GM19023 (cell line): Measurements from ENCODE around the gene TRIM17.

Source experiments
- ATAC-seq: cut with Tn5 transposase; IDR thresholded peaks from one replicate; pipeline ENCODE4 v1.9.1; 2021; ENCODE audit warnings: mild to moderate bottlenecking, moderate library complexity; ENCODE audit not compliant: unreplicated experiment

Gene TRIM17

DNA sequence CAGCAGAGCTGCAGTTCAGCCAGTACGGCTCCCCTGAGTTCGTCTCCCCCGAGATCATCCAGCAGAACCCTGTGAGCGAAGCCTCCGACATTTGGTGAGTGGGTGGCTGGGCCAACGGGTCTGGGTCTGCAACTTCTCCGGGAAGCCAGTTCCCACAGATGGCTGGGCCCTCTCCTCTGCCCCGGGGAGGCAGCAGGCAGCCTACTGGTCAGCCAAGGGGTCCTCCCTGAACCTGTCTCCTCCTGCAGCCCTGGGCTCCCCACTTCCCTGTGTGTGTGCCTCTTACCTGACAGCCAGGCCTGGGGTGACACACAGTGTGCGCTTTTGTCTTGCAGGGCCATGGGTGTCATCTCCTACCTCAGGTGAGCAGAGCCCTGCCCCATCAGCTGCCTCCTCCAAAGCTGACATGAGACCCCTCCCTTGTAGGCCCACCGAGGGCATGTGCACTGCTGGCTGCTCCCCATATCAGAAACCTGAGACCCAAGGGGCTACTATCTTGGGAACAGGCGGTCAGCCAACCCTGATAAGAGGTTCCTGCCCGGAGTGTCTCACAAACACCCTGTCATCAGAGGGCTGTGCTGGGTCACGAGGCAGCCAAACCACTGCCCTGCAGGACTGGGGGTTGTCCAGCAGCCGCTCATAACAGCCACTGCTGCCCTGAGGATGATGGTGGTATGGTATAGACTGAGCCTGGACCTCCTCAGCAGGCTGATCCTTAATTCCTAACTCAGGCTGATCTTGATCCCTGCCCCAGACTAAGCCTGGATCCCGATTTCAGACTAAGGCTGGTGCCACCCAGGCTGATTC is 47.7 kb downstream of the TRIM17 start:
- ATAC-seq, result no peak

DNA sequence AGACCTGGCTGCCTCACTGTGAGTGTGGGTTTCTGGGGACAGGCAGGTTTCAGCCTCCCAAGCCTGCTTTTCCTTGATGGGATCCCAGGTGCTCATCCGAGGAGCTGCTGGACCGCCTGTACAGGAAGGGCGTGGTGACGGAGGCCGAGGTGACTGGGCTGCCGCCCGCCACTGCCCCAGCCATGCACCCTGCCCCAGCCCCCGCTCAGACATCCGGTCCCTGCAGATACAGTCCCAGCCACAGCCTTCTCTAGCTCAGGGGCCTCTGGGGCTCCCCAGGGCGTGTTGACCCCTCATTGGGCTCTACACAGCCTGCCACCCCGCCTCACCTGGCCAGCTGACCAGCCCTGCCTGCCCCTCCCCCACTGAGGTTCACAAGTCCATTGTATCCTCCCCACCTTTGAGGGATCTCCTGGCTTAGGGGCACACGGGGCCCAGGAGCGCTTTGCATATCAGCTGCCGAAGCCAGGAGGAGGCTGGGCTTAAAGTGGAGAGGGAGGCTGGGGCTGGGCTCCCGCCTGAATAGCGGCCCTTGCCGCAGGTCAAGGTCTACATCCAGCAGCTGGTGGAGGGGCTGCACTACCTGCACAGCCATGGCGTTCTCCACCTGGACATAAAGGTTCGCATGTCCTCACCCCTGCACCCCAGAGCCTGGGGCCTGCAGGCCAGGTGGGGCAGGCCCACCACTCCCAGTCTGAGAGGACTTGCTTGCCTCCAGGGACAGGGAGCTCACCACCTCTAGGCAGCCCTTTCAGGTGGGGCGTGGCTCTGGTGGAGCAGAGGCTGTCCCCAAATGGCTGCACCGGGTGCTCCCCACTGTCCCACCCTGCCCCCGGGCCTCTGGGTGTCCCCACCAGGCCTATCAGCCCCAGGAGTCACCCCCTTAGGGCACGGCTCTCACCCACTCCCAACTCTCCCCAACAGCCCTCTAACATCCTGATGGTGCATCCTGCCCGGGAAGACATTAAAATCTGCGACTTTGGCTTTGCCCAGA is 48.6 kb downstream of the TRIM17 start:
- ATAC-seq, result no peak

DNA sequence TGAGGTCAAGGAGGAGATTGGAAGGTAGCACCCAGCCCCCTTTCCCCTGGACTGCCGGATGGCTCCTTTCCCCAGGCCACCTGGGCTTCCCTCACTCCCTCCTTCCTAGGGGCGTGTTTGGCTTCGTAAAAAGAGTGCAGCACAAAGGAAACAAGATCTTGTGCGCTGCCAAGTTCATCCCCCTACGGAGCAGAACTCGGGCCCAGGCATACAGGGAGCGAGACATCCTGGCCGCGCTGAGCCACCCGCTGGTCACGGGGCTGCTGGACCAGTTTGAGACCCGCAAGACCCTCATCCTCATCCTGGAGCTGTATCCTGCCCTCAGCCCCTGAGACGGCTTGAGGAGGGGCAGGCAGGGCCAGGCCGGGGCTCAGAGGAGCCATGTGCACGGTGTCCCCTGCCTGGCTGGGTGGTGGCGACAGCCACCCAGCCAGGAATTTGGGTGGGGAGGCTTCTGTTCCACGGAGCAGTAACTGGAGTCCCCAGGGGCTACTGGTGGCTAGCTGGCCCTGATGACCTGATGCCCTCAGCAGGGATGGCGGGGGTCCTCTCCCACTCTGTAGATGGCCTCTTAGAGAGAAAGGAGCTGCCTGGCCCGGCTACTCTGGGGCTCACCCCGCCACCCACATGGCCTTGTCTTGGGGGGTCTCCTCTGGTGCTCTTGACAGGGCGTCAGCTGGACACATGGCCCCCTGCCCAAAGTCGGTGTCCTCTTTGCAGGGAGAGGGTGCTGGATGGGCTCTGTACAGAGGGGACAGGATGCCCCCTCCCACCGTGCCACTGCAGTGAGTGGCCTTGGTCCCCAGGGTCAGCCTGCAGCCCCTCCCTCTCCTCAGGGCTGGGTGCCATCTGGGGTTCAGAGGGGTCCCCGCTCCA is 49.6 kb downstream of the TRIM17 start:
- no peak for ATAC-seq

DNA sequence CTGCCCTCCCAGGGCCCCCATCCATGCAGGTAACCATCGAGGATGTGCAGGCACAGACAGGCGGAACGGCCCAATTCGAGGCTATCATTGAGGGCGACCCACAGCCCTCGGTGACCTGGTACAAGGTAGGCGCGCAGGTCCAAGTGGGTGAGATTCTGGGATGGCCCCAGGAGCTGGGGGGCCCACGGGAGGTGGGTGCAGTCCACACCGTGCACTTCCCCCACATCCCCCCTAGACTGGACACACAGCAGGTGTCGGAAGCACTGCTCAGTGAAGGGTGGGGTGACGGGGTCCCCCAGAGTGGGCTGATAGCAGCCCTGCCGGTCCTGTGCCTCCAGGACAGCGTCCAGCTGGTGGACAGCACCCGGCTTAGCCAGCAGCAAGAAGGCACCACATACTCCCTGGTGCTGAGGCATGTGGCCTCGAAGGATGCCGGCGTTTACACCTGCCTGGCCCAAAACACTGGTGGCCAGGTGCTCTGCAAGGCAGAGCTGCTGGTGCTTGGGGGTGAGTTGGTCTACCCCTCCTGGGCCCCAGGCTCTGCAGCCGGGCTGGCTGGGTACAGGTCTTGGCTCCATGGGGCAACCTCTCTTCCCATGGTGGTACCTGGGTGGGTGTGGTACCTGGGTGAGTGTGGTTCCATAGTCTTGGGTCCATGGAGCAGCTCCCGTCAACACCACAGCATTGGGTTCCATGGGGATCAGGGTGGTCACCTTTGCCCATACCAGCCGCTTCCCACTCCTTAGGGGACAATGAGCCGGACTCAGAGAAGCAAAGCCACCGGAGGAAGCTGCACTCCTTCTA is 50.4 kb downstream of the TRIM17 start:
- no peak for ATAC-seq

DNA sequence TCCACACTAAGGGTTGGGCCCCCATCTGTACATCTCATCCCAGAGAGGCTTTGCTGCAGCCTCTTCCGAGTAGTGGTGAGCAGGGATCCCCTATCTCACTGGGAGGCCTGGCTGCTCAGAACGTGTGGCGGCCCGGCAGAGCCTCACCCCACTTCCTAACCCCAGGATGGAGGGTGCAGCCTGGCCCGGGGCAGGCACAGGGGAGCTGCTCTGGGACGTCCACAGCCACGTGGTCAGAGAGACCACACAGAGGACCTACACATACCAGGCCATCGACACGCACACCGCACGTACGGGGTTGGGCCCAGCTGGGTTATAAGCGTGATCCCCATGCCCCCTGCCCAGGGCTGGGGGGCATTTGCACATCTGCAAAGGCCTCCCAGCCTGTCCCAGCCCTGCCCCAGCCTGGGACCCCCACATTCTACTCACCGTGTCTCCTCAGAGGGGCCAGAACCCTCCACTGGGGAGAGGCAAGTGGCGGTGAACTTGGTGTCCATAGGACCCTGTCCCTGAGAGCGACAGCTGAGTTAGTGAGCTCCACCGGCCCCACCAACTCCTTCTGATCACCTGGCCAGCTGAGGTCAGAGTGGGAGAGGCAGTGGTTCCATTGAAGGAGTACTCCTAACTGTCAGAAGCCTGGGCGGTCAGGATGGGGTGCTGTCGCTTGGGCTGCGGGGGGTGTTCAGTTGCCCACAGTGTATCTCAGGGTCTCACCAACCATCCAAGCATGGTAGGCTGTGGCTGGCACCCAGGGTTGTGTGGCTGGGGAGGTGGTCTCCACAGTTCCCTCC is 51.2 kb downstream of the TRIM17 start:
- ATAC-seq, result no peak

DNA sequence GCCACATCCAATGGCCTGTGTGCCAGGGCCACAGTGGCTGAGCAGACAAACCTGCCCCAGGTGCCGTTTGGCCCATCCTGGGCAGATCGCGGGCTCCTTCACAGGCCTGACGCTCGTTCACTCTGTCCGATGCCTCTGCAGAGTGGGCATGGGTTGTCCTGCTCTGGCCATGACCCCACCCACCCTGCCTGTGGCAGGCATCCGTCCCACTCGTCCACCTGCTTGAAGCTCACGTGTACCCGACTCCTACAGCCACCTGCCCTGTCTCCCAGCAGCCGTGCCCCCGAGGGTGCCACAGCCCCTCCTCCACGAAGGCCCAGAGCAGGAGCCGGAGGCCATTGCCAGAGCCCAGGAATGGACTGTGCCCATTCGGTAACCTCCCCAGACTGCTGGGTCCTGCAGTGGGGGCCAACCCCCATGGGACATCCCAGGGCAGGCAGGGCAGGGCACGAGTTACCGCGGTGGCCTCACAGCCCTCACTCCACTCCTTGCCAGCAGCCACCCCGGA is 51.9 kb downstream of the TRIM17 start:
- ATAC-seq, result no peak

DNA sequence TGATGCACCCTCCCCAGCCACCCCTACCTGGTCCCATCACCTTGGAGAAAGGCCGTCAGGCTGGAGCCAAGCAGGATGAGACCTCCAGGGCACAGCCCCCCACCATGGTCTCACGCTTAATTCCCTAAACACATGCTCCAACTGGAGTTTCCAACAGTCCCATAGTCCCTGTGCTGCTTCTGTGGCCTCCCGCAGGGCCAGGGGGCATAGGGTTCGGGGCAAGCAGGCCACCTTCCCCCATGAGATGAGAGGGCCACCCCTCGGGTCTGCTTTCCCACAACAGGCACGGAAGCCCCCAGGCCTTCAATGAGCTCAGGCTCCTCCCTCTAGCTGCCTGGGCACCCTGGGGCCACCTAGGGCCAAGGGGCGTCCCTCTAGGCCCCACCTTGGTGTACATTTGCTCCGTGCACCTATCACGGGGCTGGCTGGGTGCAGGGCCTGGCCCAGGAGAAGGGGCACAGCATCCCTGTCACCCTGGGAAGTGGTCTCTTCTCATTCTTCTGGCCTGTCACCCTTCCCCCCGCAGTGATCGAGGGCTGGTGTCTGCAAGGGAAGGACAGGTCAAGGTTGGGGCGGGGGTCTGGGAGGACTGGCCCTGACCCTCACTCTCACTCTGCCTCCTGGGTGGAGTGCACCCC is 52.5 kb downstream of the TRIM17 start:
- ATAC-seq, result no peak

DNA sequence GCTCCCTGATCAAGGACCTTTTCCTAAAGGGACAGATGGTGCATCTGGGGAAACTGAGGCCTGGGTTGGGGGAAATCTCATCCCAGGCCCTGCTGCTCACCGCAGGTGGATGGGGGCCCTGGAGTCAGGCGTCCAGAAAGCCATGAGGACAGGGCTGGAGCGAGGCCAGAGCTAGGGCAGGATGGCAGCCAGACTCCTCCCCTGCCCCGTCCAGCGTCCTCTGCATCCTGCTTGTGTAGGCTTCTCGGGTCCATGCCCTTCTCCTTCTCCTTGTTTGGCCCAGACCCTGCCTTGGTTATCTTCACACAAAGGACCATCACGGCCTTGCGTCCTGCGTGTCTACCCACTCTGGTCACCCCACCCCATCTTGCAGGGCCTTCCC is 53.0 kb downstream of the TRIM17 start:
- no peak for ATAC-seq

DNA sequence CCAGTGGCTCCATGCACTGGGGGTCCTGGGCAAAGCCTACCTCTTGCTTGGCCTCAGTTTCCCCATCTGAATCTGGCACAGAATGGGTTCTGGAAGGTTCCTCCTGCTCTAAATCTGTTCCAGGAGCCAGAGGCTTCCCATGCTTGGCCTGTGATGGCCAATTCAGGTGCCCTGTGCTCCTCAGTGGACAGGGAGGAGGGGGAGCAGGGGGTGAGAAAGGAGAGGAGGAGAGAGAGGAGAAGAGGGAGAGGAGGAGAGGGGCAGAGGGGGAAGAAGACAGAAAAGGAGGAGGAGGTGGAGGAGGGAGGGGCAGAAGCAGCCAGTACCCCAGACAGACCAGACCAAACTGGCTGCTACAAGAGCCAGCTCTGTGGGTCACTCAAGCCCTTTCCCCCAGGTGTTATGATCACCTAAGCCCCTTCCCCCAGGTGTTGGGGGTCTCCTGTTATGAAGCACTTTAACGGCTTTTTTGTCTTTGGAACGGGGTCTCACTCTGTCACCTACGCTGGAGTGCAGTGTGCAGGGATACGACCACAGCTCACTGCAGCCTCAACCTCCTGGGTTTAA is 53.7 kb downstream of the TRIM17 start:
- ATAC-seq, result no peak

DNA sequence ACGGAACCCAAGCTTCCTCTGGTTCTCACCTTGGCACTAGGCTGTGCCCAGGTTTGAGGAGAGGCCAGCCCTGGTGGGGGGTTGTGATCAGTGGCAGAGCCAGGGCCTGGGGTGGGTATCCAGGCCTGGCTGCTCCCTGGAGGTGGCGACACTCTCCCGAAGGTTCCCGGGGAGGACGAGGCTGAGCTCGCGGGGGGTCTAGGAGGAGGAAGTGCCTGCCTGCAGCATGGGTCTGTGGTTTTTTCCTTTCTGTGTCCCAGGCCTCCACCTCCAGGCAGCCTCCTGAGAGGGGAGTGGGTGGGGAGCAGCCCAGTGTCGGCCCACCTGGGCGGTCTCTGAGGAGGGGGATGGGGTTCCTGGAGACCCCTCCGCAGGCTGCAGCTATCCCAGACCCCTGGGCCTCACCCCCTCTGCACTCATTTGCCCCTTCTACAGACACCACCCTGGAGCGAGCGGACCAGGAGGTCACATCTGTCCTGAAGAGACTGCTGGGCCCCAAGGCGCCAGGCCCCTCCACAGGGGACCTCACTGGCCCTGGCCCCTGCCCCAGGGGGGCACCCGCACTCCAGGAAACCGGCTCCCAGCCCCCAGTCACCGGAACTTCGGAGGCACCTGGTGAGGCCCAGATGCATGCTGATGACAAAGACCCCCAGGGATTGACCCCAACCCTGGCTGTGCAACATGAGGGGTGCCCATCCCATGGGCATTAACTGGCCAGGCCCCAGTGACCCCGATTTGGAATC is 54.3 kb downstream of the TRIM17 start:
- no peak for ATAC-seq

DNA sequence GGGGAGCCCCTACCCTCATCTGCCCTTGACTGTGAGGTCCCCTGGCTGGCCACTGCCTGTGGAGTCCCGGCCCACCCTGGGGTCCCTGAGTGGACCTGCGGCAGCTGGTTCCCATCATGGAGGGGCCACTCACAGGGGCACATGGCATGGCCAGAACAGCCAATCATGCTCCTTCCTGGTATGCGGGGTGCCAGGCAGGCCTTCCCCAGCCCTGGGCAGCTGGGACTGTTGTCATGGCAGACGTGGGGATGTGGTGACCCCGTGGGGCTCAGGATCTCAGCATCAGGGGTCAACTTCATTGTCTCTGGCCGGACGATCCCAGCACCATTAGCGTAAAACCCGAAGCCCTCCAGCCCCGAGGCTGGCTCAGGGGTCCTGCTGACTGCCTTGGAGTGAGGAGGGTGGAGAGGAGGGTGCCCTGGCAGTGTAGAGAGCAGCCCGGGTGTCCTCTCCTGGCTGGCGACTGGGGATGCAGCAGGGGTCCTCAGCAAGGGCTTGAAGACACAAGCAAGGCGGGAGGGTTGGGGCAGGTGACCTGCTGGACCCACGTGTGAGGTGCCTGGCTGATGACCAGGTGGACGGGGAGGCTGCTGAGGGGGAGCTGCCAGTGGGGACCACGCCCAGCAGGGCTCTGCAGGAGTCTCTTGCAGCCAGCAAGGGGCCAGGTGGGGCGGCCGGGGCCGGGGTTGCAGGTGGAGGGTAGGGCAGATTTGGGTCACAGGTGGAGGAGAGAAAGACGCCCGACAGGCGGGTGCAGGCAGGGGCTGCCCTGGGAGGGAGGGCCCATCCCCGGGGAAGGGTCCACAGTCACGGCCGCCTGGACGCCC is 55.1 kb downstream of the TRIM17 start:
- no peak for ATAC-seq

DNA sequence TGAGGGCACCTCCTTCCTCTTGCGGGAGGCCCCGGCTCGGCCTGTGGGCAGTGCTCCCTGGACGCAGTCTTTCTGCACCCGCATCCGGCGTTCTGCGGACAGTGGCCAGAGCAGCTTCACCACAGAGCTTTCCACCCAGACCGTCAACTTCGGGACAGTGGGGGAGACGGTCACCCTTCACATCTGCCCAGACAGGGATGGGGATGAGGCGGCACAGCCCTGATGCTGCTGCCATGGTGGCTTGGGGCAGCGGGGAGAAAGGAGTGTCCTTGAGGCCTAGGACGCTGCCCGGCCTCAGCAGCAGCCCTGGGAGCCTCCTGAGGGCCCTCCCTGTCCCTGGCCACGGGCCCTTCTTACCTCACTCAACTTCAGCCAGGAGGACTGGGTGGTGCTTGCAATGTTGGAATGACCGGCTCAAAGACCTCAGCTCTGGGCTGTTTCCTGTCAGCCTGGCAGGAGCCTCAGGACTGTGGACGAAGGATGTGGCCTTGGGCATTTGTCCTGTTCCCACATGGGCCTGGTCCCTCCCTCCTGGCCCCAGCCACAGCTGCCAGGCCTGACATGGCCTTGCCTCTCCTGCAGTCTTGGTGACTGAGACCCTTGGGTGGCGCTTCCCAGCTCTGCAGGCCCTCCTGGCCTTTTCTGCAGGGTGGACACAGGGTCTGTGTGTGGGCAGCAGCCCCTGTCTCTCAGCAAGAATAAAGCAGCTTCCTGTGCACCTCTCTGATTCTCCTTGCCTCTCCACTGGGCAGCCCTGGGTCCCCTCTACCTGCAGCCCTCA is 55.9 kb downstream of the TRIM17 start:
- no peak for ATAC-seq

DNA sequence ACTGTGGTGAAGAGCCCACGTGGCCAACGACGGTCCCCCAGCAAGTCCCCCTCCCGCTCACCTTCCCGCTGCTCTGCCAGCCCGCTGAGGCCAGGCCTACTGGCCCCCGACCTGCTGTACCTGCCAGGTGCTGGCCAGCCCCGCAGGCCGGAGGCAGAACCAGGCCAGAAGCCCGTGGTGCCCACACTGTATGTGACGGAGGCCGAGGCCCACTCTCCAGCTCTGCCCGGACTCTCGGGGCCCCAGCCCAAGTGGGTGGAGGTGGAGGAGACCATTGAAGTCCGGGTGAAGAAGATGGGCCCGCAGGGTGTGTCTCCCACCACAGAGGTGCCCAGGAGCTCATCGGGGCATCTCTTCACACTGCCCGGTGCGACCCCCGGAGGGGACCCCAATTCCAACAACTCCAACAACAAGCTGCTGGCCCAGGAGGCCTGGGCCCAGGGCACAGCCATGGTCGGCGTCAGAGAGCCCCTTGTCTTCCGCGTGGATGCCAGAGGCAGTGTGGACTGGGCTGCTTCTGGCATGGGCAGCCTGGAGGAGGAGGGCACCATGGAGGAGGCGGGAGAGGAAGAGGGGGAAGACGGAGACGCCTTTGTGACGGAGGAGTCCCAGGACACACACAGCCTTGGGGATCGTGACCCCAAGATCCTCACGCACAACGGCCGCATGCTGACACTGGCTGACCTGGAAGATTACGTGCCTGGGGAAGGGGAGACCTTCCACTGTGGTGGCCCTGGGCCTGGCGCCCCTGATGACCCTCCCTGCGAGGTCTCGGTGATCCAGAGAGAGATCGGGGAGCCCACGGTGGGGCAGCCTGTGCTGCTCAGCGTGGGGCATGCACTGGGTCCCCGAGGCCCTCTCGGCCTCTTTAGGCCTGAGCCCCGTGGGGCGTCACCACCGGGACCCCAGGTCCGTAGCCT is 56.8 kb downstream of the TRIM17 start:
- ATAC-seq, result no peak

DNA sequence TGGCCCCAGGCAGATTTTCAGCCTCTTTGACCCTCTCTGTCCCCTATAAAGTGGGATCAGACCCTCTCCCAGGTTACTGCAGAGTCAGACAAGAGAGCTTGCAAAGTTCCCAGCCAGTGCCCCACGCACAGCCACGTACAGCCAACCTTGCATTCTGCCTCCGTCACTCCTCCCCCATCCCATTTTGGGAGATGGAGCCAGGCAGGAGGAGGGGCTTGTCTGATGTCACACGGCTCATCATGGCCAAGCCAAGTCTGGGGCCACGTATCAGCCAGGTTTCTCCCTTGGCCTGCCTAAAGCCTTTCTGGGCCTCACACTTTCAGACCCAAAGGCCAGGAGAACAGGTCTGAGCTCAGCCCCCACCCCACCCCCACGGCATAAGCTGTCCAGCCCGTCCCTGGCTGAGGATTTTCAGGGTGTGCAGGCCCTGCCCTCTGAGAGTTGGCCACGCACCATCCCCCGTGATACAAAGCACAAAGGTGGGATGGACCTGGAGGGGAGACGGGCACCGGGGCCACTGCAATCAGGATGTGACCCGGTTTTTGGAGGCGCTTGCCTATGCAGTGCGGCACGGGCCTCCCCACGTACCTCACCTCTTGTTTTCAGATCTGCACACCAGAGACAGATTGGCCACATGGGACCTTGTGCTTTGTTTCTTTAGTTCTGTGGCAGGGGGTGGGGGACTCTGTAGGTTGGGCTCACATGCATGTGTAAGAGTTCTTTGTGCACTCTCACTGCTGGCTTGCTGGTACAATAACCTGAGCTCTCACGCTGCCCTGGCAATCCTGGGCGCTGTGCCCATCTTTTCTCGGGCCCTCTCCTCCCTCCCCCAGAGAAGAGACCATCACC is 57.7 kb downstream of the TRIM17 start:
- no peak for ATAC-seq
